ENCODE results near the gene REC8.
A peak's percentile ranks its signal among the peaks of the same experiment; 100 is the strongest.
"Not testable (repeated sequence)": the region's sequence is repeated elsewhere in the genome, so short reads cannot be mapped to it uniquely, and the experiment has no call there.

The REC8 gene

GRCh38 chr14:24183014-24183481 lies 11.2 kb downstream of the REC8 start:
- DNase-seq (ENCODE audit: low read depth), result no peak

GRCh38 chr14:24184104-24184970 lies 12.5 kb downstream of the REC8 start:
- no peak for DNase-seq (ENCODE audit: low read depth)

GRCh38 chr14:24185026-24185425 lies 13.1 kb downstream of the REC8 start:
- no peak for DNase-seq (ENCODE audit: low read depth)

- no peak for DNase-seq (ENCODE audit: low read depth)
These were observed 13.9 kb downstream of the REC8 start for GRCh38 chr14:24185741-24186140.

GRCh38 chr14:24186831-24187538 lies 15.1 kb downstream of the REC8 start:
- no peak for DNase-seq (ENCODE audit: low read depth)

GRCh38 chr14:24187539-24187915 lies 15.6 kb downstream of the REC8 start:
- no peak for DNase-seq (ENCODE audit: low read depth)

- DNase-seq (ENCODE audit: low read depth), result peak; percentile 94
These were observed 16.6 kb downstream of the REC8 start, which contains the start of gene IPO4 for GRCh38 chr14:24188251-24189058. Gene IPO4, minus strand, starts transcription at chr14:24188816. Its CDS starts 29 bp downstream, at chr14:24188787.

GRCh38 chr14:24189059-24189375 lies 17.1 kb downstream of the REC8 start:
- DNase-seq (ENCODE audit: low read depth), result no peak

- DNase-seq (ENCODE audit: low read depth), result no peak
These were observed 17.6 kb downstream of the REC8 start for GRCh38 chr14:24189460-24189859.

- DNase-seq (ENCODE audit: low read depth), result no peak
These were observed 18.5 kb downstream of the REC8 start for GRCh38 chr14:24190416-24190815.

GRCh38 chr14:24192933-24193332 lies 21.1 kb downstream of the REC8 start:
- no peak for DNase-seq (ENCODE audit: low read depth)

- no peak for DNase-seq (ENCODE audit: low read depth)
These were observed 22.4 kb downstream of the REC8 start for GRCh38 chr14:24194186-24194872.

- DNase-seq (ENCODE audit: low read depth), result no peak
These were observed 22.9 kb downstream of the REC8 start for GRCh38 chr14:24194873-24195185.

GRCh38 chr14:24195186-24196070 lies 23.5 kb downstream of the REC8 start, which contains the start of gene TM9SF1:
Gene TM9SF1, minus strand, starts transcription at chr14:24195441. Its CDS starts 422 bp downstream, at chr14:24195019.
- DNase-seq (ENCODE audit: low read depth), result peak; percentile 80

GRCh38 chr14:24196071-24197055 lies 24.5 kb downstream of the REC8 start:
- DNase-seq (ENCODE audit: low read depth), result no peak

GRCh38 chr14:24197056-24197450 lies 25.2 kb downstream of the REC8 start:
- no peak for DNase-seq (ENCODE audit: low read depth)

- DNase-seq (ENCODE audit: low read depth), result no peak
These were observed 27.1 kb downstream of the REC8 start for GRCh38 chr14:24198814-24199524.

GRCh38 chr14:24202538-24202937 lies 30.7 kb downstream of the REC8 start:
- DNase-seq (ENCODE audit: low read depth), result not testable (repeated sequence)

All from T-helper 22 cell (primary cell).